ENCODE results near the gene CES3.

CES3 gene

DNA sequence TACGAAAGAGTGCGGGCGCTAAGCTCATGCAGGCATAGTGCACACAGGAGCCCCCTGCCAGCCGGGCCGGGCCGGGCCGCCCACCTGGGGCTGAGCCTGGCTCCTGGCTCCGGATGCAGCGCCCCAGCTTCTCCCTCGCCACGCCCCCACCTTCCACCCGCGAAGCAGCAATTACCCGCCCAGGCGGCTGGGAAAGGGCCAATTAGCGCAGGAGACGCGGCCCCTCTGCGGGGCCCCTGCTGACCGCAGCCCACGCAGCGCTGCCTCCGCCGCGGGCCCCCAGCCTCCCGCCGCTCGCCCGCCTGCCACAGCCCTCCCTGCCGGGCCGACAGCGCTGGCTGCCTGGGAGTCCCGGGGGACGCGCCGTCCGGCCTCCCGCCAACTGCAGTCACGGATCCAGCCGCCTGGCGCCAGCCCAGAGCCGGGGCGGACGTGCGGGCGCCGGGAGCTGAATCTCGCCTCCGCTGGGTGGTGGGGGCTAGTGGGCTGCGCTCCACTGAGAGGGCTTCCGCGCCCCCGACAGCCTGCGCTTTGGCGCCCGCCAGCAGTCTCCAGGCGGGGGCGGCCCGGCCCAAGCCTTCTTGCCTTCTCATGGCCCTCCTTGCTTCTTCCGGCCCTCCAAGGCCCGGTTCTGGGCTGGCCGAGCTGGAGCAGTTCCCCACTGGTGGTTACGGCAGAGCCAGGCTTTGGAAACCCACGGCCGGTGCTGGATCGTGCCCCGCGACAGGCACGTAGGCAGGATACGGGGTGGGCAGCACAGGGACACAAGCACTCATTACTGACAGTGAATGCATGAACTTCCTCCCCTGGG, 53.0 kb downstream of the CES3 start:
- DNase-seq = peak; percentile 85

DNA sequence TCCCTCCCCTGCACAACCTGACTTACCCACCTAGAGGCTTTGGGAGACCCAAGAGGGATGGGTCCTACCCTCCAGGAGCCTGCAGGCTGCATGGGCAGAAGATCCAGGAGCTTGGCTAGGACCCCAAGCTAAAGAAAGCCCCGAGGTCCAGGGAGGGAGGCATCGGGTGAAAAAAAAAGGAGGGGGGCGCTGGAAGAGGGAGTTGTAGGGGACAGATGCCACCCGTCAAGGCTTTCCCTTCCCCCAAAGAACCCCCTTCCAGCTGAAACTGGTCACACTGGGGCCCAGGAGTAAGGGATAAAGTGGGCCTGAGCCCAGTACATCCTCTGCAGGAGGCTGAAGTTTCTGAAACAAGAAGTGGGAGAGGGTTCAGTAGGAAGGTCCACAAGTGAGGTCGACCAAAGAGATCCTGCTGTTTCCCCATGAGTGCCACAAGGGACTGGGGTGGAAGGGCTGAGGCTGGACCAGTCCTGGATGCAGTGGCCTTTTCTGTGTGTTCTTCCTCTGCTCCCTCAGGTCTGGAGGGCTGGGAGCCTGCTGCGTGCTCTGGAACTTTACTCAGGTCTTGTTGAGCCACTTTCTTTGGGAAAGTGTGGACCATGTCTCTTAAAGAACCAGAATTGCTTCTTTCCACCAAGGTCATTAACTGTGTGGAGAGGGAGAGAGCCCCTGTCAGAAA, 53.7 kb downstream of the CES3 start:
- DNase-seq = no peak

DNA sequence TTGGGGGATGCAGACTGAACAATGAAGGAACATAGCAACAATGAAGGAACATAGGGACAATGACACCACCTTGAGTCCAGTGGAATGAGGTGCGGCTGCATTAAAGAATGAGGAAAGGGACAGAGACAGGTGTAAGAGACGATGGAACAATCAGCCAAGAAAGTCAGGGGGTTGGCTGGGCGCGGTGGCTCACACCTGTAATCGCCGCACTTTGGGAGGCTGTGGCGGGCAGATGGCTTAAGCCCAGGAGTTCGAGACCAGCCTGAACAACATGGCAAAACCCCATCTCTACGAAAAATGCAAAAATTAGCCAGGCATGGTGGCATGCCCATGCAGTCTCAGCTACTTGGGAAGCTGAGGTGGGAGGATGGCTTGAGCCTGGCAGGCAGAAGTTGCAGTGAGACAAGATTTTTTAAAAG, 54.3 kb downstream of the CES3 start:
- no peak for DNase-seq

DNA sequence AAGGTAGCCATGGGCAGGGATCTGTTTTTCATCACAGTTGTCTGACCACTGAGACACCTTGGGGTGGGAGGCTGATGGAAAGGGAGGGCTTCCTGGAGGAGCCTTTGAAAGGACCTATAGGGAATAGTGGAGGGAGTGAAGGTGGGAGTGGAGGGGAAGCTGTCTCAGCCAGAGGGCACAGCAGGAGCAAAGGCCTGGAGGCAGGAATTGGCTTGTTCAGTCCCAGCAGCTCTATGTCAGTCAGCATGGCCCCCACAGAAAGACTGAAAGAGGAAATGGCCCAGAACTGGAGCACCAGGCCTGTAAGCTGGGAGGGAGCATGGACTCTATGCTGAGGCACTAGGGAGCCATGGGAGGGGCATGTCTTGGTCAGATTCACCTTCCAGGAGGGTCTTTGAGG, 55.1 kb downstream of the CES3 start:
- no peak for DNase-seq

DNA sequence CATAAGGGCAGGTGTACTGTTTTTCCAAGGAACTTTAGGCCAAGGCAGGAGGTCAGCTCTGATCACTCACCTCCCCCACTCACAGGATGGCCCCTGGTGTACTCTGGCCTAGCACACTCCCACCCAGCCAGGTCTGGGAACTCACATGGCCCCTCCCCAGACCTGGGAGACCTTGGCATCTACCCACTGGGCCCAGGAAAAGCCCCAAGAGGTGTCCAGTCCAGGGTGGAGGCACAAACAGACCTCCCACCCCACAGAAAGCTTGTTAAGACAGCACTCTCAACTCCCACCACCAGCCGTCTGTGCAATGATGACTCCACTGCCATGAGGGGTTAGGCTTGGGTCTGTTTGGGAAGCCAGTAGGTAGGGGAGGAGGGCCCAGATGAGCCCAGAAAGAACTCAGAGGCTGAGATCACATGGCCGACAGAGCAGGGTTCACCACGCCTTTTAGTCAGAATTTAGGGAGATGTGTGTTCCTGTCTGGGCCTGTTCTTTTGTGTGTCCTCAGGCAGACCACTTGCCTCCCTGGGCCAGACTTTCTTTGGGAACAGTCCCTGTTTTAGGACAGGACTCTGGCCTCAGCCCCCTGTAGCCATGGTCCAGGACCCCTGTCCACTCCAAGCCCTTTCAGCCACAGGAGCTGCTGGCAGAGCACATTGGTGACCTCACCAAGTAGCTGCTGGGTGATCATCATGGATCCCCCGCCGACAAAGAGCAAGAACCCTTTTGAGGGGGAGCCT, 55.8 kb downstream of the CES3 start:
- DNase-seq = no peak

DNA sequence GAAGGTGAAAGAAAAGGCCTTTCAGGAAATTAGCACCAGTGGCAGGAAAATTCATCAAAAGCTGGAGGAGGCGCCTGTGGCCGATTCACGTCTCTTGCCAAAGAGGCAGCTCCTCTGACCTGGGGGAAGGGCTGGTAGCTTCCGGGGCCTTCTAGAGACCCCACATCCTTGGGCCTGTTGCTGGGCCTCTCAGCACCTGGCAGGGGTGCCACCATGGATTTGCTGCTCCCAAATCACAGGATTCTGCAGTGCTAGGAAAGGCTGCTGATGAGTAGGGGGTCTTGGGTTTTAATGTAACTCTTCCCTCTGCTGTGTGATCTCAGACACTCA, 56.3 kb downstream of the CES3 start:
- no peak for DNase-seq

DNA sequence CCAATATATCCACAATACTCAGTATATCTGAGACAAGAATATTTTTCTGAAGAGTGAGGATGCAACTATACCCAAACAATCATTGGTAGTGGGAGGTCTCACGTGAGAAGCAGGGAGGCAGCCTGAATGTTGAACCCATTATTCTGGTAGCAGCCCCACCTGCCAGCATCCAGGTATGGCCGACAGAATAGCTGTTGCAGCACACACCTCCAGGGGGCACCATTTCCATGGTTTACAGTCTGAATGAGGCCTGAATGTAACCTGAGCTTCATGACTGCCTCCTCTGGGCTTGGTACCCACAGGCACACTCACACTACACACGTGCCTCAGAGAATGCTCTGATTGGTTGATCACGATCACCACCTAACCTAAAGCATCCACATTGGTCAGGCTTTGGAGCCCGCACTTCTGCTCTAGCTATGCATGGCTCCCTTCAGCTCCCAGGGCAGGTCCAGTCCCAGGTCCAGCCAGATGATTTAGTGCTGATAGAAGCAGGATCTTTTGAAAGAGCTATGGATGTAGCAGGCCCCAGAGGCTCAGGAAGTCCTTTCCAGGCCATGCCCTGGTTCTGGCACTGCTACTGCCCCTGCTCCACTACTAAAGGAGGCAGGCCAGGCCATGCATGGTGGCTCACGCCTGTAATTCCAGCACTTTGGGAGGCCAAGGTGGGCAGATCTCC, 56.9 kb downstream of the CES3 start:
- DNase-seq = peak; percentile 95

DNA sequence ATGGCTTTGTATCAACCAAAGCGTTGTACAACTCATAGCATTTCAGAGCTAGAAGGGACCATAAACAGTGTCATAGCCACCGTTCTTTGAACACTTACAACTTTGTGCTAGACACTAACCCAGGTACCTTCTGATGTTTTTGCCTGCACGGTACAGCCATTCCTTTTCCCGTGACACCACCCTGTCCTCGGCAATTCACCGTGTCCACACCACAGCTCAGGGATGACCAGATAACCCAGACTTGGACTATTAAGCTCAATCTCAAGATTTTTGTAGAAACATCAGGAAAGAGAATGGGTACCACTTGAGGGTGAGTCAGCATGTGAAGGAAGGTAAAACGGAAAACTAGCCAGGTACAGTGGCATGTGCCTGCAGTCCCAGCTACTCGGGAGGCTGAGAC, 58.1 kb downstream of the CES3 start:
- DNase-seq = no peak

DNA sequence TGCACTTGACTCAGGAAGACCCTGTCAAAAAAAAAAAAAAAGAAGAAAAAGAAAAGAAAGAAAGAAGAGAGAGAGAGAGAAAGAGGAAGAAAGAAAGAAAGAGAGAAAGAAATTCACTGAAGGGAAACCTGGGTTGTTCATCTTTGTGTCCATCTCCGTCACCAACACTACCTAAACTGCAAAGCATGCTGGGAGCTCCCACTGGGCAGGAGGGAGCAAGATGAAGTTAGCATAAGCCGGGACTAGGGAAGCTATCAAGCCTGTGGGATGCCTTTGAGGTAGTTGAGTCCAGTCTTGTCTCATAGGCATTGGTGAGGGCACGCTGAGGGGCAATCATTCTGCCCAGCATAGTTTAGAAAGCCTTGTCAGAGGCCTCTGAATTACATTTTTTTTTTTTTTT, 60.3 kb downstream of the CES3 start:
- no peak for DNase-seq

DNA sequence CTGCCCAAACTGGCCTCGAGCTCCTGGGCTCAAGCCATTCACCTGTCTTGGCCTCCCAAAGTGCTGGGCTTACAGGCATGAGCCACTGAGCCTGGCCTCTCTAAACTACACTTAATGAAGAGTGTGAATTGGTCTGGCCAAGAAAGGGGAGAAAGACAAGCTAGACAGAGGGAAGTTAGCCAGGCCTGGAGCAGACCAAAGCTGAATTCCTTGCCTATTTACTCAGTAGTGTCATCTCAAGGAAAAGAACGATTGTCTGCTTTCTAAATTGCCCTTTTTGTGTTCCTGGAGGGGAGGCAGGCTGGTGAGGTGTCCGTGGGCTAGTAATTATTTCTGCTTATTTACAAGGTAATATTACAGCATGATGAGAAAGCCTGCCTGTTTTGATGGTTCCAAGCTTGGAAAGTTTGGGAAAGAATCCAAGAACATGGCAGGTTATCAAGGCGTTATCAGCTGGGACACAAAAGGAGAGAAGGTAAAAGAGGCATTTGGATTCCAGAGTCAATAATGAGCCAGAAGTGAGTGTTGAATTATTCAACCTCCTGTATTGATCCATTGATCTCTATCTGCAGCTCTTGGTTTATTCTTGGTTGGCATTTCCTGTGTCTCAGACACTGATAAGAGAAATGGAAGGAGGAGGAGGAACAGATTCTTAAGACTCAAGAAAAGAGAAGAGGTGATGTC, 61.6 kb downstream of the CES3 start:
- no peak for DNase-seq

DNA sequence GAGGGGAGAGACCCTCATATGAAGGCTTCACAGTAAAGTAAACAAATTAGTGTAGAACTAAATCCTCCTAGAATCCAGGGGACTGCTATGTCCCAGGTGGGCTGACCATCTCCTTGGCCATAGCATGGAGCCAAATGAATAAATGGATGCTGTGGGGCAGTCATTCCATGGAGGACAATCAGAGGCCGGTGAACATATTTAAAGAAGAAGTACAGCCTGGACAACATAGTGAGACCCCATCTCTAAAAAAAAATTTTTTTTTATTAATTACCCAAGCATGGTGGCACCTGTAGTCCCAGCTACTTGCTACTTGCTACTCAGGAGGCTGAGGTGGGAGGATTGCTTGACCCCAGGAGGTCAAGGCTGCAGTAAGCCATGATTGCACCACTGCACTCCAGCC, 62.6 kb downstream of the CES3 start:
- DNase-seq = no peak
